HEK293 (cell line): Measurements from ENCODE around the gene CAMKMT.

ENCODE experiments used
- CTCF ChIA-PET: fragments of 350-600 bp; formaldehyde crosslinking; extraction: SDS; loops from one replicate; lab custom pipeline; 2021; ENCODE audit warnings: antibody characterized with exemption; lab: Yijun Ruan, JAX
- POLR2A ChIA-PET: fragments of 300-600 bp; formaldehyde crosslinking; extraction: SDS; loops from one replicate; lab custom pipeline; 2020; ENCODE audit warnings: antibody characterized with exemption, inconsistent platforms; lab: Yijun Ruan, JAX
- H3K27ac ChIP-seq: fragments of 200-500 bp; sonication (Bioruptor generic); 2 replicates; pipeline ENCODE4 v1.5.1; 2014; ENCODE audit warnings: low read depth, low read length, control low read depth, inconsistent platforms; ENCODE audit errors: extremely low read depth
- H3K36me3 ChIP-seq, 2 experiments: fragments of 200-500 bp in 1 of 2; sonication (Bioruptor generic) in 1 of 2; 1 replicate in 1 of 2; 2 replicates in 1 of 2; pipeline ENCODE4 v1.5.1; 2014 to 2017; ENCODE audit warnings: inconsistent platforms in 2 of 2, low read length in 2 of 2; ENCODE audit not compliant: control insufficient read depth in 2 of 2, insufficient read depth in 1 of 2
- H3K4me1 ChIP-seq: fragments of 200-500 bp; sonication (Bioruptor generic); 2 replicates; pipeline ENCODE4 v1.5.1; 2014; ENCODE audit warnings: mild to moderate bottlenecking, low read length, inconsistent platforms; ENCODE audit not compliant: control insufficient read depth, insufficient read depth
- H3K4me3 ChIP-seq: 2 replicates; pipeline ENCODE4 v1.5.1; 2011; ENCODE audit warnings: low read depth, mild to moderate bottlenecking, control low read depth, low read length, moderate library complexity
- H3K9me3 ChIP-seq: fragments of 200-500 bp; sonication (Bioruptor generic); 2 replicates; pipeline ENCODE4 v1.5.1; 2014; ENCODE audit warnings: low read depth, low read length, inconsistent platforms; ENCODE audit not compliant: control insufficient read depth, insufficient read depth
- BCL11B ChIP-seq: fragments of 450-650 bp; formaldehyde crosslinking; IDR thresholded peaks from 2 replicates; pipeline ENCODE4 v1.5.1; 2016; ENCODE audit warnings: low read depth, missing biosample characterization, missing genetic modification characterization
- REPIN1 ChIP-seq: fragments of 450-650 bp; formaldehyde crosslinking; IDR thresholded peaks from 2 replicates; pipeline ENCODE4 v1.5.1; 2017; ENCODE audit warnings: missing biosample characterization, missing genetic modification characterization, low read depth
- SETDB1 ChIP-seq: IDR thresholded peaks from one replicate; pipeline ENCODE4 v1.6.1; 2017; ENCODE audit warnings: mild to moderate bottlenecking, low read length, moderate library complexity, mixed read lengths; ENCODE audit not compliant: insufficient read length
- ZFP41 ChIP-seq: fragments of 450-650 bp; formaldehyde crosslinking; IDR thresholded peaks from 2 replicates; pipeline ENCODE4 v1.5.1; 2016; ENCODE audit warnings: missing biosample characterization, missing genetic modification characterization, borderline replicate concordance
- ZNF121 ChIP-seq: fragments of 450-650 bp; formaldehyde crosslinking; IDR thresholded peaks from 2 replicates; pipeline ENCODE4 v1.5.1; 2016; ENCODE audit warnings: missing biosample characterization, missing genetic modification characterization
- ZNF132 ChIP-seq: fragments of 450-650 bp; formaldehyde crosslinking; IDR thresholded peaks from 2 replicates; pipeline ENCODE4 v1.5.1; 2017; ENCODE audit warnings: missing biosample characterization, missing genetic modification characterization, borderline replicate concordance
- ZNF138 ChIP-seq: fragments of 450-650 bp; formaldehyde crosslinking; IDR thresholded peaks from 2 replicates; pipeline ENCODE4 v1.5.1; 2016; ENCODE audit warnings: missing biosample characterization, missing genetic modification characterization, borderline replicate concordance
- ZNF146 ChIP-seq: fragments of 450-650 bp; formaldehyde crosslinking; IDR thresholded peaks from 2 replicates; pipeline ENCODE4 v1.5.1; 2016; ENCODE audit warnings: missing biosample characterization, missing genetic modification characterization
- ZNF211 ChIP-seq: fragments of 450-650 bp; formaldehyde crosslinking; IDR thresholded peaks from 2 replicates; pipeline ENCODE4 v1.5.1; 2016; ENCODE audit warnings: low read depth, missing biosample characterization, missing genetic modification characterization
- ZNF274 ChIP-seq, 2 experiments: fragments of 200-500 bp in 1 of 2; fragments of 450-650 bp in 1 of 2; sonication (Bioruptor generic) in 1 of 2; formaldehyde crosslinking in 1 of 2; IDR thresholded peaks; 2 replicates each; pipeline versions ENCODE4 v1.5.1 to v1.6.1; 2014 to 2016; ENCODE audit warnings: borderline replicate concordance in 1 of 2, inconsistent platforms in 1 of 2, low read length in 1 of 2, missing biosample characterization in 1 of 2, missing genetic modification characterization in 1 of 2
- ZNF292 ChIP-seq: fragments of 450-650 bp; formaldehyde crosslinking; IDR thresholded peaks from 2 replicates; pipeline ENCODE4 v1.5.1; 2016; ENCODE audit warnings: low read depth, missing biosample characterization, missing genetic modification characterization, borderline replicate concordance
- ZNF302 ChIP-seq: fragments of 450-650 bp; formaldehyde crosslinking; IDR thresholded peaks from 2 replicates; pipeline ENCODE4 v1.5.1; 2016; ENCODE audit warnings: missing biosample characterization, missing genetic modification characterization, low read depth
- ZNF610 ChIP-seq: fragments of 450-650 bp; formaldehyde crosslinking; IDR thresholded peaks from 2 replicates; pipeline ENCODE4 v1.5.1; 2016; ENCODE audit warnings: missing biosample characterization, missing genetic modification characterization, borderline replicate concordance
- ZNF623 ChIP-seq: fragments of 450-650 bp; formaldehyde crosslinking; IDR thresholded peaks from 2 replicates; pipeline ENCODE4 v1.5.1; 2016; ENCODE audit warnings: missing biosample characterization, missing genetic modification characterization
- ZNF654 ChIP-seq: fragments of 450-650 bp; formaldehyde crosslinking; IDR thresholded peaks from 2 replicates; pipeline ENCODE4 v1.5.1; 2016; ENCODE audit warnings: low read depth, missing biosample characterization, missing genetic modification characterization
- ZSCAN30 ChIP-seq: fragments of 450-650 bp; IDR thresholded peaks from 2 replicates; pipeline ENCODE4 v1.5.1; 2018; ENCODE audit warnings: missing biosample characterization, mild to moderate bottlenecking, missing genetic modification characterization, moderate library complexity
- TF ChIP-seq, protein P1 (sequence below): fragments of 450-650 bp; formaldehyde crosslinking; IDR thresholded peaks from 2 replicates; pipeline ENCODE4 v1.5.1; 2016; ENCODE audit warnings: missing biosample characterization, missing genetic modification characterization, borderline replicate concordance
- TF ChIP-seq, protein P2 (sequence below): fragments of 450-650 bp; formaldehyde crosslinking; IDR thresholded peaks from 2 replicates; pipeline ENCODE4 v1.5.1; 2017; ENCODE audit warnings: missing biosample characterization, missing genetic modification characterization

CAMKMT gene

DNA sequence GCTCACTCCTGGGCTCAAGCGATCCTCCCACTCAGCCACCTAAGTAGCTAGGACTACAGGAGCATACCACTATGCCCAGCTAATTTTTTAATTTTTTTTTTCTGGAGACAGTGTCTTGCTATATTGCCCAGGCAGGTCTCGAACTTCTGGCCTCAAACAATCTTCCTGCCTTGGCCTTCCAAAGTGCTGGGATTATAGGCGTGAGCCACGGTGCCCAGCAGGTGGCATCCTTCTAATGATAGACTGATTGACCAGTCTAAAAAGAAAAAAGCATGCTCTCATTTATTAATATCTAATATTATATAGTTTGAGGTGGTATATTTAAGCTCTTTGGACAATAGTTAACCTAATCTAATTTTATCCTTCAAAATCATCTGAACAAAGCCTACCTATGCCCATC is 198.6 kb downstream of the CAMKMT start:
- CTCF ChIA-PET, result interaction anchor here (0.6 to 2.4 kb wide), 15 partner anchors 9 to 395 kb away, joined by 3 to 19 read pairs (median 4); no protein-coding TSS in a partner anchor
- H3K36me3 ChIP-seq, result no peaks in the 10 kb centered on the region
- H3K9me3 ChIP-seq, result no peaks in the 10 kb centered on the region
- H3K27ac ChIP-seq, result no peak overlapping the region
- no peaks in the 10 kb centered on the region for H3K4me1 ChIP-seq
- H3K4me3 ChIP-seq, result no peak overlapping the region
- POLR2A ChIA-PET, result no interaction called here
- TF ChIP-seq ZNF654 (tag by site-specific recombination), result 0 out of 2 replicates have a peak, but pooled peaks have one; percentile 3
- TF ChIP-seq BCL11B (tag by site-specific recombination), result no peak
- TF ChIP-seq, all 188 proteins: peak for 1

DNA sequence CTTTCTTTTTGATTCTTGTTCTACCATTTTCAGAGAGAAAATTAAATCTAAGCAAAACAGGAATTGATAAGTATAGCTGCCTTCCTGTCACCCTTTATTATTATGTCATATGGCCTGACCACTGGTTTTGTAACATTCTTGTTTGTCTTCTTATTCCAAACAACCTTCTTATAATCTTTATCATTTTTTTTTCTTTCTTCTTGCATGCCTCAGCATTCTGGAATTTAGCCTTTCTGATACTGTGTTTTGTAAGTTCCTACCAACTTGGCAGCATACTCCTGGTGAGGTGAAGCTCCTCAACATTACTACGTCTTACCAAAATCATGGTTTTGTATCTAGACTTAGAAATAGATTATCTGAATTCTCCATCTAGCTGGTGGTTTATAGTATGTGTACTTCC is 199.2 kb downstream of the CAMKMT start:
- POLR2A ChIA-PET, result no interaction called here
- CTCF ChIA-PET, result interaction anchor here (0.6 to 2.4 kb wide), 9 partner anchors 10 to 546 kb away, joined by 3 to 19 read pairs (median 4); no protein-coding TSS in a partner anchor
- no peak overlapping the region for H3K4me3 ChIP-seq
- H3K36me3 ChIP-seq, result no peaks in the 10 kb centered on the region
- no peak for TF ChIP-seq ZNF132
- no peak for TF ChIP-seq ZSCAN30 (tag by site-specific recombination)
- no peak for TF ChIP-seq REPIN1 (tag by site-specific recombination)
- no peak for TF ChIP-seq ZNF623 (tag by site-specific recombination)
- TF ChIP-seq, protein P1, sequence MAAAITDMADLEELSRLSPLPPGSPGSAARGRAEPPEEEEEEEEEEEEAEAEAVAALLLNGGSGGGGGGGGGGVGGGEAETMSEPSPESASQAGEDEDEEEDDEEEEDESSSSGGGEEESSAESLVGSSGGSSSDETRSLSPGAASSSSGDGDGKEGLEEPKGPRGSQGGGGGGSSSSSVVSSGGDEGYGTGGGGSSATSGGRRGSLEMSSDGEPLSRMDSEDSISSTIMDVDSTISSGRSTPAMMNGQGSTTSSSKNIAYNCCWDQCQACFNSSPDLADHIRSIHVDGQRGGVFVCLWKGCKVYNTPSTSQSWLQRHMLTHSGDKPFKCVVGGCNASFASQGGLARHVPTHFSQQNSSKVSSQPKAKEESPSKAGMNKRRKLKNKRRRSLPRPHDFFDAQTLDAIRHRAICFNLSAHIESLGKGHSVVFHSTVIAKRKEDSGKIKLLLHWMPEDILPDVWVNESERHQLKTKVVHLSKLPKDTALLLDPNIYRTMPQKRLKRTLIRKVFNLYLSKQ (tag by site-specific recombination), result no peak
- no peak for TF ChIP-seq SETDB1
- TF ChIP-seq, protein P2, sequence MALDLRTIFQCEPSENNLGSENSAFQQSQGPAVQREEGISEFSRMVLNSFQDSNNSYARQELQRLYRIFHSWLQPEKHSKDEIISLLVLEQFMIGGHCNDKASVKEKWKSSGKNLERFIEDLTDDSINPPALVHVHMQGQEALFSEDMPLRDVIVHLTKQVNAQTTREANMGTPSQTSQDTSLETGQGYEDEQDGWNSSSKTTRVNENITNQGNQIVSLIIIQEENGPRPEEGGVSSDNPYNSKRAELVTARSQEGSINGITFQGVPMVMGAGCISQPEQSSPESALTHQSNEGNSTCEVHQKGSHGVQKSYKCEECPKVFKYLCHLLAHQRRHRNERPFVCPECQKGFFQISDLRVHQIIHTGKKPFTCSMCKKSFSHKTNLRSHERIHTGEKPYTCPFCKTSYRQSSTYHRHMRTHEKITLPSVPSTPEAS (tag by site-specific recombination), result no peak
- no peak for TF ChIP-seq ZNF610 (tag by site-specific recombination)
- TF ChIP-seq ZNF138, result no peak
- TF ChIP-seq ZFP41 (tag by site-specific recombination), result no peak
- TF ChIP-seq, all 188 proteins: peak for 0
- Histone ChIP-seq H3K27ac (no peak overlapping the region), H3K4me1 (no peaks in the 10 kb centered on the region), H3K9me3 (no peaks in the 10 kb centered on the region)

DNA sequence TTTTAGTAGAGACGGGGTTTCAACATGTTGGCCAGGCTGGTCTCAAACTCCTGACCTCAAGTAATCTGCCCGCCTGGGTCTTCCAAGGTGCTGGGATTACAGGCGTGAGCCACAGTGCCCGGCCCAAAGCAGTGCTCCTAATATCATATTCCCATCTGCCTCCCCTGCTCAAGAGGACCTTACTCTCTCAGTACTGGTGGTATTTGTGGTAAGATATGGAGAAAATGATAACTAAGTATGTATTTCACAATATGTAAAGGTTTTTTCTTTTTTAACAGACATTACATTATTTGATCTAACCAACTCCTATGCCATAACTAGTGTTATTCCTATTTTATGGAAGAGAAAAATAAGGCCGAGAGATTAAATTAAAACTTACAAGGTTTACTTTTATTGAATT is 201.0 kb downstream of the CAMKMT start:
- ChIA-PET POLR2A (no interaction called here), CTCF (interaction anchor here (0.5 to 0.7 kb wide), 2 partner anchors 434 to 932 kb away, joined by 3 to 4 read pairs; no protein-coding TSS in a partner anchor)
- peaks cover 8% of the 10 kb centered on the region; the same call in 1 of the 2 replicates for H3K4me1 ChIP-seq
- TF ChIP-seq ZNF274 (IDR thresholded peaks at IDR 0.05; ENCODE audit: low read length) (no peak), ZNF274 (tag by site-specific recombination; IDR thresholded peaks at IDR 0.05; ENCODE audit: borderline replicate concordance) (no peak), ZNF292 (no peak), ZNF121 (tag by site-specific recombination) (no peak), ZNF211 (no peak), ZNF302 (no peak), ZNF146 (no peak)
- TF ChIP-seq, all 188 proteins: peak for 0
- Histone ChIP-seq H3K36me3 (no peaks in the 10 kb centered on the region), H3K9me3 (no peaks in the 10 kb centered on the region), H3K27ac (no peak overlapping the region), H3K4me3 (no peak overlapping the region)
